Sigmoid colon (tissue), 7 donors: Measurements from ENCODE around the gene CRADD. TPM values are rescaled to one million over a fixed set of nuclear protein-coding genes. Genes with fewer than 3 reads are reported as not detected.
A peak's percentile ranks its signal among the peaks of the same experiment; 100 is the strongest.
"Not testable (repeated sequence)": the region's sequence is repeated elsewhere in the genome, so short reads cannot be mapped to it uniquely, and the experiment has no call there.

Source experiments
- DNase-seq: peaks from one replicate; pipeline ENCODE4 v3.0.0-alpha.2; 2019
- H3K27ac ChIP-seq, 4 donors: fragments of 200-600 bp; sonication (generic); one replicate each; pipeline ENCODE4 v1.5.1; 2016 to 2019; ENCODE audit warnings: mild to moderate bottlenecking in 1 of 4
- H3K27me3 ChIP-seq, 3 donors: fragments of 200-600 bp; sonication (generic); one replicate each; pipeline ENCODE4 v1.5.1; 2019; ENCODE audit warnings: mild to moderate bottlenecking in 1 of 3
- H3K36me3 ChIP-seq, 4 donors: fragments of 200-600 bp; sonication (generic); one replicate each; pipeline ENCODE4 v1.5.1; 2016 to 2019
- H3K4me1 ChIP-seq, 4 donors: fragments of 200-600 bp; sonication (generic); one replicate each; pipeline ENCODE4 v1.5.1; 2017 to 2019
- H3K4me3 ChIP-seq, 4 donors: fragments of 200-600 bp; sonication (generic); one replicate each; pipeline ENCODE4 v1.5.1; 2017 to 2019; ENCODE audit warnings: mild to moderate bottlenecking in 2 of 4, moderate library complexity in 1 of 4
- H3K9me3 ChIP-seq, 4 donors: fragments of 200-600 bp in 3 of 4; sonication (generic) in 3 of 4; one replicate each; pipeline versions ENCODE4 v1.5.1 to v1.6.1; 2013 to 2019
- EP300 ChIP-seq, 4 donors: sonication (generic); formaldehyde crosslinking; IDR thresholded peaks; one replicate each; pipeline ENCODE4 v1.6.1; 2017; ENCODE audit warnings: antibody characterized with exemption in 4 of 4
- POLR2A ChIP-seq, 2 donors: fragments of 450-650 bp; IDR thresholded peaks; one replicate each; pipeline ENCODE4 v1.6.1; 2016; ENCODE audit warnings: antibody characterized with exemption in 2 of 2, mild to moderate bottlenecking in 2 of 2, moderate library complexity in 2 of 2
- POLR2AphosphoS5 ChIP-seq, 4 donors: sonication (generic); formaldehyde crosslinking; IDR thresholded peaks; one replicate each; pipeline ENCODE4 v1.6.1; 2017; ENCODE audit warnings: antibody characterized with exemption in 4 of 4
- WGBS, 2 donors: extraction: QIAGEN DNeasy Blood & Tissue Kit; methylation state at CpG; one replicate each; pipeline ENCODE4 v1.1.7; 2013; 5-methylcytosine and 5-hydroxymethylcytosine counted together
- intact Hi-C: fragments of 100-400 bp; cut with DNase I; formaldehyde crosslinking; loops from one replicate; pipeline ENCODE4 v1.15.1; 2023
- polyA plus RNA-seq, 3 donors: library from polyadenylated mRNA; stranded (reverse); fragments of 200-250 nt; gene quantifications; one replicate each; pipeline ENCODE4 v1.2.3, GENCODE V29; 2013
- total RNA-seq, 4 donors: library from RNA; depleted of rRNA; stranded (reverse); fragments of >200 nt; gene quantifications; one replicate each; pipeline ENCODE4 v1.1.0, GENCODE V29; 2016
- TF ChIP-seq, protein P1 (sequence below), 4 experiments: fragments of 450-650 bp in 3 of 4; fragments of 200-600 bp in 1 of 4; IDR thresholded peaks; one replicate each; pipeline ENCODE4 v1.5.1; 2016 to 2019; ENCODE audit warnings: antibody characterized with exemption in 4 of 4, mild to moderate bottlenecking in 3 of 4, moderate library complexity in 2 of 4
- donor health status: healthy with polysubstance abuse.
- donor health status: Bipolar disorder and iron deficiency.
- donor health status: healthy.

CRADD gene
- total and polyA plus RNA-seq, 7 donors = 14.1 to 98.9 (median 43.7) TPM

DNA sequence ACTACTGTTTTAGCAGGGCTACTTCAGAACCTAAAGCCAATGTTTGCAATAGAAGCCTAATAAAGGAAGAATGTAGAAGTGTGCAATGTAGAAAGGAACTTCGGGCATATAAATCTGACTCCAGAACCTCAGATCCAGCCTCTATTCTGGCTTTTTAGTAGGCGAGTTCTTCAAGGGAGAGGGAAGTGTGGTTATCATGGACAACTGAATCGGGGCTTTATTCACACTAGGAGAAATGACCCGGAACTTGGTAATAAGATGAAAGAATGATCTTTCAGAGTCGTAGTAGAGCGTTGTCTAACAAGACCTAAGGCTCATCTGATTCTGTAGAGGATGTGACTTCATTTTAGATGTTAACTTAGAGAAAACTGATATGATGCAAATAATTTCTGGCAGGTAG, 72.9 kb downstream of the CRADD start:
- peak overlapping the region in 3 of 4 donors; percentile 54 to 64 (median 63) for H3K27ac ChIP-seq
- no peak overlapping the region for H3K4me3 ChIP-seq
- no peak for DNase-seq
- no peaks in the 10 kb centered on the region for H3K27me3 ChIP-seq
- TF ChIP-seq EP300 (IDR thresholded peaks at IDR 0.05) (no peak), POLR2A (IDR thresholded peaks at IDR 0.05) (no peak), POLR2AphosphoS5 (IDR thresholded peaks at IDR 0.05) (no peak)
- TF ChIP-seq, protein P1, sequence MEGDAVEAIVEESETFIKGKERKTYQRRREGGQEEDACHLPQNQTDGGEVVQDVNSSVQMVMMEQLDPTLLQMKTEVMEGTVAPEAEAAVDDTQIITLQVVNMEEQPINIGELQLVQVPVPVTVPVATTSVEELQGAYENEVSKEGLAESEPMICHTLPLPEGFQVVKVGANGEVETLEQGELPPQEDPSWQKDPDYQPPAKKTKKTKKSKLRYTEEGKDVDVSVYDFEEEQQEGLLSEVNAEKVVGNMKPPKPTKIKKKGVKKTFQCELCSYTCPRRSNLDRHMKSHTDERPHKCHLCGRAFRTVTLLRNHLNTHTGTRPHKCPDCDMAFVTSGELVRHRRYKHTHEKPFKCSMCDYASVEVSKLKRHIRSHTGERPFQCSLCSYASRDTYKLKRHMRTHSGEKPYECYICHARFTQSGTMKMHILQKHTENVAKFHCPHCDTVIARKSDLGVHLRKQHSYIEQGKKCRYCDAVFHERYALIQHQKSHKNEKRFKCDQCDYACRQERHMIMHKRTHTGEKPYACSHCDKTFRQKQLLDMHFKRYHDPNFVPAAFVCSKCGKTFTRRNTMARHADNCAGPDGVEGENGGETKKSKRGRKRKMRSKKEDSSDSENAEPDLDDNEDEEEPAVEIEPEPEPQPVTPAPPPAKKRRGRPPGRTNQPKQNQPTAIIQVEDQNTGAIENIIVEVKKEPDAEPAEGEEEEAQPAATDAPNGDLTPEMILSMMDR (IDR thresholded peaks at IDR 0.05) = no peak
- H3K4me1 ChIP-seq = peaks cover 0 to 44% (median 20%) of the 10 kb centered on the region in 4 donors
- H3K9me3 ChIP-seq = peaks cover 0 to 4% (median 0%) of the 10 kb centered on the region in 4 donors
- H3K36me3 ChIP-seq = no peaks in the 10 kb centered on the region
- WGBS, 2 donors = 92% methylated on average over 6 of the region's 6 CpGs
- intact Hi-C loops = no loop called here

DNA sequence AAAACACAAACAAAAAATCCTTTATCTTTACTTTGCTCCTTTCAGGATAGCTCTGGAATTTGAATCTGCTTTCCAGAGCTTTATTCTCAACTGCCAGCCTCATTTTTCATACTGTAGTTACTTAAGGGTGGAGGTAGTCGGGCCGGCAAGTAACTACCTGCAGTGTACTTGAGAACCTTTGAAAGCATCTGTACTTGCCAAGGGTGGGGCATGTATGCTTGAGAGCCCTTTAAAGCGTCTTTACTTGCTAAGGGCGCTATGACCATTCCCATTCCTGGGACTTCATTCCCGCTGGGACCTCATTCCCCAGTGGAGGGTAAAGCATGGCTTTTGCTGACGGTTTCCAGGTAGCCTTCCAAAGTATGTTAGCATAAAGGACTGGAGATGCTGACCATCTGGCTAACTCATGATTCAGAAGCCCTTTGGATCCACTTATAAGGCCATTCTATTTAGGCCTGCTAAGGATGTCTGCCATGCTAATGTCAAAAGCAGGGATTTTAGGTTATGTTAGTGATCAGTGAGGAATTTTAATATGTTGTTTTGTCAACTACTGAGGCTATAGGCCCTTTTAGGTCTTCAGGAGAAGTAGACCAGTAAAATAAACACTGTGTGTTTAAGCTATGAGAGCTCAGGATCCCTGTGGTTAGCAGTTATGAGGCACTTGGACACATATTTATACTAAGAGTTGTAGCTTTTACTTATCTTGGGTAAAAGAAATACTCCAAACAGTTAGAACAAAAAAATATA, 74.9 kb downstream of the CRADD start:
- no peak for DNase-seq
- 94 to 95% methylated on average over 6 of the region's 6 CpGs for WGBS, 2 donors
- H3K4me1 ChIP-seq = peaks cover 0 to 31% (median 17%) of the 10 kb centered on the region in 4 donors
- peaks cover 0 to 4% (median 0%) of the 10 kb centered on the region in 4 donors for H3K9me3 ChIP-seq
- TF ChIP-seq POLR2AphosphoS5 (IDR thresholded peaks at IDR 0.05) = peak in 1 of 4 donors; percentile 7
- TF ChIP-seq, protein P1 (IDR thresholded peaks at IDR 0.05) = no peak
- no peaks in the 10 kb centered on the region for H3K27me3 ChIP-seq
- H3K36me3 ChIP-seq = no peaks in the 10 kb centered on the region
- peak overlapping the region in 2 of 4 donors; percentile 37 to 60 for H3K27ac ChIP-seq
- intact Hi-C loops = no loop called here
- no peak overlapping the region for H3K4me3 ChIP-seq

DNA sequence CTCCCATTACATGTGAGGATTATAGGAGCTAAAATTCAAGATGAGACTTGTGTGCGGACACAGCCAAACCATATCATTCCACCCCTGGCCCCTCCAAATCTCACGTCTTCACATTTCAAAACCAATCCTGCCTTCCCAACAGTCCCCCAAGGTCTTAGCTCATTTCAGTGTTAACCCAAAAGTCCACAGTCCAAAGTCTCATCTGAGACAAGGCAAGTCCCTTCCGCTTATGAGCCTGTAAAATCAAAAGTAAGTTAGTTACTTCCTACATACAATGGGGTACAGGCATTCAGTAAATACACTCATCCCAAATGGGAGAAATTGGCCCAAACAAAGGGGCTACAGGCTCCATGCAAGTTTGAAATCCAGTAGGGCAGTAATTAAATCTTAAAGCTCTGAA, 76.1 kb downstream of the CRADD start:
- peaks cover 0 to 38% (median 24%) of the 10 kb centered on the region in 4 donors for H3K4me1 ChIP-seq
- peaks cover 0 to 4% (median 0%) of the 10 kb centered on the region in 4 donors for H3K9me3 ChIP-seq
- no peak overlapping the region for H3K27ac ChIP-seq
- no peaks in the 10 kb centered on the region for H3K36me3 ChIP-seq
- no peak for TF ChIP-seq POLR2A (IDR thresholded peaks at IDR 0.05)
- TF ChIP-seq, protein P1 (IDR thresholded peaks at IDR 0.05) = no peak
- no peak for TF ChIP-seq EP300 (IDR thresholded peaks at IDR 0.05)
- TF ChIP-seq POLR2AphosphoS5 (IDR thresholded peaks at IDR 0.05) = no peak
- intact Hi-C loops = no loop called here
- DNase-seq = no peak
- H3K27me3 ChIP-seq = no peaks in the 10 kb centered on the region
- WGBS, 2 donors = 95 to 96% methylated on average over 3 of the region's 3 CpGs
- no peak overlapping the region for H3K4me3 ChIP-seq

DNA sequence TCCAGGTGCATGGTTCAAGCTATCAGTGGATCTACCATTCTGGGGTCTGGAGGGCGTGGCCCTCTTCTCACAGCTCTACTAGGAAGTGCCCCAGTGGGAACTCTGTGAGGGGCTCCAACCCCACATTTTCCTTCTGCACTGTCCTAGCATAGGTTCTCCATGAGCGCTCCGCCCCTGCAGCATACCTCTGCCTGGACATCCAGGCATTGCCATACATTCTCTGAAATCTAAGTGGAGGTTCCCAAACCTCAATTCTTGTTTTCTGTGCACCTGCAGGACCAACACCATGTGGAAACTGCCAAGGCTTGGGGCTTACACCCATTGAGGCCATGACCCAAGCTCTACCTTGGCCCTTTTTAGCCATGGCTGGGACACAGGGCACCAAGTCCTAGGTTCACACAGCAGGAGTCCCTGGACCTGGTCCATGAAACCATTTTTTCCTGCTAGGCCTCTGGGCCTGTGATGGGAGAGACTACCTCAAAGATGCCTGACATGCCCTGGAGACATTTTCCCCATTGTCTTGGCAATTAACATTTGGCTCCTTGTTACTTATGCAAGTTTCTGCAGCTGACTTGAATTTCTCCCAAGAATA, 76.8 kb downstream of the CRADD start:
- H3K27me3 ChIP-seq = no peaks in the 10 kb centered on the region
- H3K27ac ChIP-seq = no peak overlapping the region
- peaks cover 0 to 4% (median 0%) of the 10 kb centered on the region in 4 donors for H3K9me3 ChIP-seq
- intact Hi-C loops = no loop called here
- WGBS, 2 donors = 96 to 99% methylated on average over 3 of the region's 3 CpGs
- TF ChIP-seq POLR2A (IDR thresholded peaks at IDR 0.05) = no peak
- no peak for TF ChIP-seq EP300 (IDR thresholded peaks at IDR 0.05)
- TF ChIP-seq, protein P1 (IDR thresholded peaks at IDR 0.05) = no peak
- no peak for TF ChIP-seq POLR2AphosphoS5 (IDR thresholded peaks at IDR 0.05)
- peaks cover 0 to 43% (median 25%) of the 10 kb centered on the region in 4 donors for H3K4me1 ChIP-seq
- DNase-seq = no peak
- no peak overlapping the region for H3K4me3 ChIP-seq
- no peaks in the 10 kb centered on the region for H3K36me3 ChIP-seq

DNA sequence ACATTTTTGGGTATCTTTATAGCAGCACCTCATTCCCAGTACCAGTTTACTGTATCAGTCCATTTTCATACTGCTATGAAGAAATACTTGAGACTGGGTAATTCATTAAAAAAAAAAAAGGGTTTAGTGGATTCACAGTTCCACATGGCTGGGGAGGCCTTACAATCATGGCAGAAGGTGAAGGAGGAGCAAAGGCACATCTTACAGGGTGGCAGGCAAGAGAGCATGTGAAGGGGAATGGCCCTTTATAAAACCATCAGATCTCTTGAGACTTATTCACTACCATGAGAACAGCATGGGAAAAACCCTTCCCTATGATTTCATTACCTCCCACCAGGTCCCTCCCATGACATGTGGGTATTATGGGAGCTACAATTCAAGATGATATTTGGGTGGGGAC, 77.7 kb downstream of the CRADD start:
- H3K9me3 ChIP-seq, intact Hi-C loops: not testable (repeated sequence)

More for the DNA sequence above, 77.7 kb downstream of the CRADD start:
- H3K27ac ChIP-seq, H3K36me3 ChIP-seq, H3K27me3 ChIP-seq, H3K4me3 ChIP-seq, DNase-seq: not testable (repeated sequence)
- H3K4me1 ChIP-seq = peaks cover 0 to 43% (median 28%) of the 10 kb centered on the region in 4 donors
